ENCODE results near the gene PIP5K1C. TPM values are rescaled to one million over a fixed set of nuclear protein-coding genes. Genes with fewer than 3 reads are reported as not detected.
"Not testable (repeated sequence)": the region's sequence is repeated elsewhere in the genome, so short reads cannot be mapped to it uniquely, and the experiment has no call there.

The PIP5K1C gene
- total RNA-seq, 1 donor from 2014 or later: 20.7 TPM

DNA sequence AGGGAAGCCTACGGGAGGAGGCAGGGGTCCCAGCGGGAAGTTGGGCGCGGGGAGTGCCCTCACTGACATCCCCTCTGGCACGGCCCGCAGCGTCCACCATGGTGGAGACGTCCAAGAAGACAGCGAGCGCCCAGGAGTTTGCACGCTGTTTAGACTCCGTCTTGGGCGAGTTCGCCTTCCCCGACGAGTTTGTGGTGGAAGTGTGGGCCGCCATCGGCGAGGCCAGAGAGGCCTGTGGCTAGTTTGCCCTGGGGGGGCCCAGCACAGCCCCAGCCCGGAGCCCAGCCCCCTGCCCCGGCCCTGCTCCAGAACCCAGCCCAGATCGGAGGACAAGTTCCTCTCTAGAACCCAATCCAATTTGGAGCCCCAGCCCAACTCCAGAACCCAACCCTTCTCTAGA, 110.3 kb downstream of the PIP5K1C start:
- no peak for DNase-seq

DNA sequence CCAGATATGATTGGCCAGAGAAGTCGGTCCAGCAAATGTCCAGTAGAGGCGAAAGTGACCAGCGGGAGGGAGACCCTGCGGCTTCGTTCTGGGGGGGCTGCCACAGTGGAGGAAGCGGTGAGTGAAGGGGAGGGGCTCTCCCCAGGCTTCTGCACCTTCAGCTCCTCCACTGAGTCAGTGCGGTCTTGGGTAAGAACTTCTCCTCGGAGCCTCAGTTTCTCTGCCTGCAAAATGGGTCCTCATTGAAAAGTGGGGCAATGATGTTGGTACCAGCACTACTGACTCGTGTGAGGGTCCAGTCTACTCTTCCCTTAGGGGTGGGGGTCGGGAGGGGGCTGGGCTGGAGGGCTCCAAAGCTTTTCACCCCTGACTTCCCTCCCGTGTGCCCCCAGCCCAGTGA, 110.8 kb downstream of the PIP5K1C start:
- DNase-seq: no peak

DNA sequence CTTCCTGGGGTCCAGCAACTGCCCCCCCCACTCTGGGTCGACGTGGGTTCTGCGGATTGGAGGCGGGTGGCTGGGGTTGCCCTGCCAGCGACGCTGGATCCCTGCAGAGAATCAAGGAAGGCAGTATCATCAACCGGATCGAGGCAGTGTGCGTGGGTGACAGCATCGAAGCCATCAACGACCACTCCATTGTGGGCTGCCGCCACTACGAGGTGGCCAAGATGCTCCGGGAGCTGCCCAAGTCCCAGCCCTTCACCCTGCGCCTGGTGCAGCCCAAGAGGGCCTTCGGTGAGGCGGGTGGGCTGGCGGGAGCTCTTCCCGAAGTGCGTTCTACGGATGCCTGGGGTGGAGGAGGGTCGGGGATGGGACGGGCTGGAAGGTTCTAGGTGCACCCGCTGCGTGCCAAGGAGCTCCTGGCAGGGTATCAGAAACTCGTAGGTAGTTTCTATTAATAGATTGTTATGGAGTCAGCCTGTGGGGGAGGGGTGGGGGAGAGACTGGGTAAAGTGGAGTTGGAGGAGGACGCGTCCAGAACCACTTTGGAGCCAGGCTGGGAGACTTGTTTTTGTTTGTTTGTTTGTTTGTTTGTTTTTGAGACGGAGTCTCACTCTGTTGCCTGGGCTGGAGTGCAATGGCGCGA, 113.4 kb downstream of the PIP5K1C start:
- no peak for DNase-seq

DNA sequence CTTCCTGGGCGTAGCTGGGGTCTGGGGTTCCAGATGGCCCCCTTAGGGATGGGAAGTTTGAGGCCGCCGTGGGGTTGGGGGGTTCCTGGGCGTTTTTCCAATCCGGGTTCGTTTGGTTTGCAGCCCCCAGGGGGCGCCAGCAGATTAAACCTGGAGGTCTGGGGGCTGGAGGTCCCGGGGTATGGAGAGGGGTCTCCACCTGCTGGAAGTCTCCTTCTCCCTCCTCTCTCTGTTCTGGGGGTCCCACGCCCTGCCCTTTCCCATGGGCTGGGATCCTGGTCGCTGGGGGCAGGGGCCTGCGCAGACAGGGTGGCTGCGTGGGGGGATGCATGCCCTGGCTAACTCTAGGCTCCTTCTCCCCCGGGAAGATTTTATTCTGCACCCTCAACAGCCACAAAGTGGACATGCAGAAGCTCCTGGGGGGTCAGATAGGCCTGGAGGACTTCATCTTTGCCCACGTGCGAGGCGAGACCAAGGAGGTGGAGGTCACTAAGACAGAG, 114.1 kb downstream of the PIP5K1C start:
- DNase-seq: no peak

DNA sequence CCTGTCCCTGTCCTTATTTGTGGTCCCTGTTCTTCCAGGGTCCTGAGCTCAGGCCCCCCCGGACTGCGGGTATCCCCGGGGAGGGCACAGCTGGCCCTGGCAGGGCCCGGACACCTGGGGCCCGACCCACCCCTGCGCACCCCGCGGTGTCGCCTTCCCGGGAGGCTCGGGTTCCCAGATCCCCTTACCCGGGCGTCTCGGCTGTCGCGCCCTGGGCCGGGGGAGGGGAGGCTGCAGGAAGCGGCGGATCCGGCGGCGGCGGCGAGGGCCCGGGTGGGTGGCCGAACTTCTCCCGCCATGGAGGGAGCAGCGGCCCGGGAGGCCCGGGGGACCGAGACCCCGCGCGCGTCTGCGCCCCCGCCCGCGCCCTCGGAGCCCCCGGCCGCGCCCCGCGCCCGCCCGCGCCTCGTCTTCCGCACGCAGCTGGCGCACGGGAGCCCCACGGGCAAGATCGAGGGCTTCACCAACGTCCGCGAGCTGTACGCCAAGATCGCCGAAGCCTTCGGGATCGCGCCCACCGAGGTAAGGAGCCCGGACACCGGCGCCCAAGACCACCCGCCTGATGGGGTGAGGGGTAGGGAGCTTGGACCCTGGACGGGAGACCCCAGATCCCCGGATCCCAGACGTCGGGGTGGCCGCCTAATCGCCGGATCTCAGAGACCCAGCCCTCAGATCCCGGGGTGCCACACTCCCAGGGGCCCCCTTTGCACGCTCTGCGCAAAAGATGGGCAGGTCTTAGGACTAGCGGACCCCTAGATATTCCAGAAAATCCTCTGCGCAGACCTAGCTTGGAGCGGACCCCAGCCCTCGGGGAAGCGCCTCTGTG, 114.8 kb downstream of the PIP5K1C start, which contains the start of gene GIPC3:
TSS of gene GIPC3 (plus strand) at position 178 of the 826 bp plus-strand sequence. CDS start at position 298, 120 bp downstream.
- DNase-seq: no peak

DNA sequence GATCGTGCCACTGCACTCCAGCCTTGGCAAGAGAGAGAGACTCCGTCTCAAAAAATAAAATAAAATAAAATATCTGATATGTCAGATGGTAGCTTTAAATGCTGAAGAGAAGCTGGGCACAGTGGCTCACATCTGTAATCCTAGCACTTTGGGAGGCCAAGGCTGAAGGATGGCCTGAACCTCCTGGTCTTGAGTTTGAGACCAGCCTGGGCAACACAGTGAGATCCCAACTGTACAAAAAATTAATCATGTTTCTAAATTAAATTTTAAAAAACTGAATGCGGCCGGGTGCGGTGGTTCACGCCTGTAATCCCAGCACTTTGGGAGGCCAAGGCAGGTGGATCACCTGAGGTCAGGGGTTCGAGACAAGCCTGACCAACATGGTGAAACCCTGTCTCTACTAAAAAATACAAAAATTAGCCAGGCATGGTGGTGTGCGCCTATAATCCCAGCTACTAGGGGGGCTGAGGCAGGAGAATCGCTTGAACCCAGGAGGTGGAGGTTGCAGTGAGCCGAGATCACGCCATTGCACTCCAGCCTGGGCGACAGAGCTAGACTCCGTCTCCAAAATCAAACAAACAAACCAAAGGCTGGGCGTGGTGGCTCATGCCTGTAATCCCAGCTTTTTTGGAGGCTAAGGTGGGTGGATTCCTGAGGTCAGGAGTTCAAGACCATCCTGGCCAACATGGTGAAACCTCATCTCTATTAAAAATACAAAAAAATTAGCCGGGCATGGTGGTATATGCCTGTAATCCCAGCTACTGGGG, 116.0 kb downstream of the PIP5K1C start:
- not testable (repeated sequence) for DNase-seq

DNA sequence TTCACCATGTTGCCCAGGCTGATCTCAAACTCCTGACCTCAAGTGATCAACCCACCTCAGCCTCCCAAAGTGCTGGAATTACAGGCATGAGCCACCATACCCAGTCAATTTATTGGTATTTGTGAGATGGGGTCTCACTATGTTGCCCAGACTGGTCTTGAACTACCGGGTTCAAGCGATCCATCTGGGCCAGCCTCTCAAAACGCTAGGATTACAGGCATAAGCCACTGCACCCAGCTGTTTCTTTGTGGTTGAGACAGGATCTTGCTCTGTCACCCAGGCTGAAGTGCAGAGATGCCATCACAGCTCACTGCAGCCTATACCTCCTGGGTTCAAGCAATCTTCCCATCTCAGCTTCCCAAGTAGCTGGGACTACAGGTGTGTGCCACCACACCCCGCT, 118.5 kb downstream of the PIP5K1C start:
- not testable (repeated sequence) for DNase-seq

Other genes with a start within 250 kb of the PIP5K1C start
- gene SMIM24, start 219.9 kb downstream of the PIP5K1C start, total RNA-seq: not detected
- not detected for gene SMIM44, start 217.0 kb downstream of the PIP5K1C start, total RNA-seq
- gene DOHH, start 199.8 kb downstream of the PIP5K1C start, total RNA-seq: 15.8 TPM
- 47.2 TPM for gene FZR1, start 194.2 kb downstream of the PIP5K1C start, total RNA-seq
- not detected for gene TEKTIP1, start 161.3 kb downstream of the PIP5K1C start, total RNA-seq
- gene MFSD12, start 142.9 kb downstream of the PIP5K1C start, total RNA-seq: 20.6 TPM
- 34.7 TPM for gene HMG20B, start 127.5 kb downstream of the PIP5K1C start, total RNA-seq
- gene GIPC3, start 115.0 kb downstream of the PIP5K1C start, total RNA-seq: 0.21 TPM
- 2.4 TPM for gene TBXA2R, start 93.6 kb downstream of the PIP5K1C start, total RNA-seq
- gene CACTIN, start 73.7 kb downstream of the PIP5K1C start, total RNA-seq: 23.2 TPM
- gene TJP3, start 7.9 kb upstream of the PIP5K1C start, total RNA-seq: 5.4 TPM
- 17.1 TPM for gene APBA3, start 61.2 kb upstream of the PIP5K1C start, total RNA-seq
- gene MRPL54, start 62.2 kb upstream of the PIP5K1C start, total RNA-seq: 10.6 TPM
- not detected for gene RAX2, start 71.8 kb upstream of the PIP5K1C start, total RNA-seq
- gene MATK, start 85.9 kb upstream of the PIP5K1C start, total RNA-seq: 2.6 TPM
- not detected for gene ZFR2, start 168.6 kb upstream of the PIP5K1C start, total RNA-seq
- 0.10 TPM for gene ATCAY, start 180.2 kb upstream of the PIP5K1C start, total RNA-seq
- 97.1 TPM for gene NMRK2, start 232.6 kb upstream of the PIP5K1C start, total RNA-seq

All from tongue (tissue), 2 donors.